ENCODE data around the gene BLOC1S2. TPM values are rescaled to one million over a fixed set of nuclear protein-coding genes. Genes with fewer than 3 reads are reported as not detected.

The BLOC1S2 gene
- total and polyA plus RNA-seq, 2 experiments from 2014 or later: 69.0 to 72.8 TPM

DNA sequence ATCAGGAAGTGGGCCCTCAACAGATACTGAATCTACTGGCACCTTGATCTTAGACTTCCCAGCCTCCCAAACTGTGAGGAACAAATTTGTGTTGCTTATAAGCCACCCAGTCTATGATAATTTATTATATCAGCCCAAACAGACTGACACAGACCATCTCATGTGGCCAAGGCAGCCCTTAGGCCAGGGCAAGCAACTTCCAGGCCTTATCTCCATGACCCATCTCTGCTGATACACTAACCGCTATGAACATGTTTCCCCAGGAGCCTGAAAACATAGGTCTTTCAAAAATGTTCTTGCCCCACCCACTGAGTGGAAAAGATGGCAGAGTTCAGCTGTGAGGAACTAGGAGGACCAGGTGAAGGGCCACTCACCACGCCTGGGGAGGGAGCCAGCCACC is 3.2 kb upstream of the BLOC1S2 start (continued):
- TF ChIP-seq, protein P1, sequence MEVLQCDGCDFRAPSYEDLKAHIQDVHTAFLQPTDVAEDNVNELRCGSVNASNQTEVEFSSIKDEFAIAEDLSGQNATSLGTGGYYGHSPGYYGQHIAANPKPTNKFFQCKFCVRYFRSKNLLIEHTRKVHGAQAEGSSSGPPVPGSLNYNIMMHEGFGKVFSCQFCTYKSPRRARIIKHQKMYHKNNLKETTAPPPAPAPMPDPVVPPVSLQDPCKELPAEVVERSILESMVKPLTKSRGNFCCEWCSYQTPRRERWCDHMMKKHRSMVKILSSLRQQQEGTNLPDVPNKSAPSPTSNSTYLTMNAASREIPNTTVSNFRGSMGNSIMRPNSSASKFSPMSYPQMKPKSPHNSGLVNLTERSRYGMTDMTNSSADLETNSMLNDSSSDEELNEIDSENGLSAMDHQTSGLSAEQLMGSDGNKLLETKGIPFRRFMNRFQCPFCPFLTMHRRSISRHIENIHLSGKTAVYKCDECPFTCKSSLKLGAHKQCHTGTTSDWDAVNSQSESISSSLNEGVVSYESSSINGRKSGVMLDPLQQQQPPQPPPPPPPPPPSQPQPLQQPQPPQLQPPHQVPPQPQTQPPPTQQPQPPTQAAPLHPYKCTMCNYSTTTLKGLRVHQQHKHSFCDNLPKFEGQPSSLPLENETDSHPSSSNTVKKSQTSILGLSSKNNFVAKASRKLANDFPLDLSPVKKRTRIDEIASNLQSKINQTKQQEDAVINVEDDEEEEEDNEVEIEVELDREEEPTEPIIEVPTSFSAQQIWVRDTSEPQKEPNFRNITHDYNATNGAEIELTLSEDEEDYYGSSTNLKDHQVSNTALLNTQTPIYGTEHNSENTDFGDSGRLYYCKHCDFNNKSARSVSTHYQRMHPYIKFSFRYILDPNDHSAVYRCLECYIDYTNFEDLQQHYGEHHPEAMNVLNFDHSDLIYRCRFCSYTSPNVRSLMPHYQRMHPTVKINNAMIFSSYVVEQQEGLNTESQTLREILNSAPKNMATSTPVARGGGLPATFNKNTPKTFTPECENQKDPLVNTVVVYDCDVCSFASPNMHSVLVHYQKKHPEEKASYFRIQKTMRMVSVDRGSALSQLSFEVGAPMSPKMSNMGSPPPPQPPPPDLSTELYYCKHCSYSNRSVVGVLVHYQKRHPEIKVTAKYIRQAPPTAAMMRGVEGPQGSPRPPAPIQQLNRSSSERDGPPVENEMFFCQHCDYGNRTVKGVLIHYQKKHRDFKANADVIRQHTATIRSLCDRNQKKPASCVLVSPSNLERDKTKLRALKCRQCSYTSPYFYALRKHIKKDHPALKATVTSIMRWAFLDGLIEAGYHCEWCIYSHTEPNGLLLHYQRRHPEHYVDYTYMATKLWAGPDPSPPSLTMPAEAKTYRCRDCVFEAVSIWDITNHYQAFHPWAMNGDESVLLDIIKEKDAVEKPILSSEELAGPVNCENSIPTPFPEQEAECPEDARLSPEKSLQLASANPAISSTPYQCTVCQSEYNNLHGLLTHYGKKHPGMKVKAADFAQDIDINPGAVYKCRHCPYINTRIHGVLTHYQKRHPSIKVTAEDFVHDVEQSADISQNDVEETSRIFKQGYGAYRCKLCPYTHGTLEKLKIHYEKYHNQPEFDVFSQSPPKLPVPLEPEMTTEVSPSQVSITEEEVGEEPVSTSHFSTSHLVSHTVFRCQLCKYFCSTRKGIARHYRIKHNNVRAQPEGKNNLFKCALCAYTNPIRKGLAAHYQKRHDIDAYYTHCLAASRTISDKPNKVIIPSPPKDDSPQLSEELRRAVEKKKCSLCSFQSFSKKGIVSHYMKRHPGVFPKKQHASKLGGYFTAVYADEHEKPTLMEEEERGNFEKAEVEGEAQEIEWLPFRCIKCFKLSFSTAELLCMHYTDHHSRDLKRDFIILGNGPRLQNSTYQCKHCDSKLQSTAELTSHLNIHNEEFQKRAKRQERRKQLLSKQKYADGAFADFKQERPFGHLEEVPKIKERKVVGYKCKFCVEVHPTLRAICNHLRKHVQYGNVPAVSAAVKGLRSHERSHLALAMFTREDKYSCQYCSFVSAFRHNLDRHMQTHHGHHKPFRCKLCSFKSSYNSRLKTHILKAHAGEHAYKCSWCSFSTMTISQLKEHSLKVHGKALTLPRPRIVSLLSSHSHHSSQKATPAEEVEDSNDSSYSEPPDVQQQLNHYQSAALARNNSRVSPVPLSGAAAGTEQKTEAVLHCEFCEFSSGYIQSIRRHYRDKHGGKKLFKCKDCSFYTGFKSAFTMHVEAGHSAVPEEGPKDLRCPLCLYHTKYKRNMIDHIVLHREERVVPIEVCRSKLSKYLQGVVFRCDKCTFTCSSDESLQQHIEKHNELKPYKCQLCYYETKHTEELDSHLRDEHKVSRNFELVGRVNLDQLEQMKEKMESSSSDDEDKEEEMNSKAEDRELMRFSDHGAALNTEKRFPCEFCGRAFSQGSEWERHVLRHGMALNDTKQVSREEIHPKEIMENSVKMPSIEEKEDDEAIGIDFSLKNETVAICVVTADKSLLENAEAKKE (CRISPR knock-in tag; IDR thresholded peaks at IDR 0.05): no peak
- TF ChIP-seq, protein P2, sequence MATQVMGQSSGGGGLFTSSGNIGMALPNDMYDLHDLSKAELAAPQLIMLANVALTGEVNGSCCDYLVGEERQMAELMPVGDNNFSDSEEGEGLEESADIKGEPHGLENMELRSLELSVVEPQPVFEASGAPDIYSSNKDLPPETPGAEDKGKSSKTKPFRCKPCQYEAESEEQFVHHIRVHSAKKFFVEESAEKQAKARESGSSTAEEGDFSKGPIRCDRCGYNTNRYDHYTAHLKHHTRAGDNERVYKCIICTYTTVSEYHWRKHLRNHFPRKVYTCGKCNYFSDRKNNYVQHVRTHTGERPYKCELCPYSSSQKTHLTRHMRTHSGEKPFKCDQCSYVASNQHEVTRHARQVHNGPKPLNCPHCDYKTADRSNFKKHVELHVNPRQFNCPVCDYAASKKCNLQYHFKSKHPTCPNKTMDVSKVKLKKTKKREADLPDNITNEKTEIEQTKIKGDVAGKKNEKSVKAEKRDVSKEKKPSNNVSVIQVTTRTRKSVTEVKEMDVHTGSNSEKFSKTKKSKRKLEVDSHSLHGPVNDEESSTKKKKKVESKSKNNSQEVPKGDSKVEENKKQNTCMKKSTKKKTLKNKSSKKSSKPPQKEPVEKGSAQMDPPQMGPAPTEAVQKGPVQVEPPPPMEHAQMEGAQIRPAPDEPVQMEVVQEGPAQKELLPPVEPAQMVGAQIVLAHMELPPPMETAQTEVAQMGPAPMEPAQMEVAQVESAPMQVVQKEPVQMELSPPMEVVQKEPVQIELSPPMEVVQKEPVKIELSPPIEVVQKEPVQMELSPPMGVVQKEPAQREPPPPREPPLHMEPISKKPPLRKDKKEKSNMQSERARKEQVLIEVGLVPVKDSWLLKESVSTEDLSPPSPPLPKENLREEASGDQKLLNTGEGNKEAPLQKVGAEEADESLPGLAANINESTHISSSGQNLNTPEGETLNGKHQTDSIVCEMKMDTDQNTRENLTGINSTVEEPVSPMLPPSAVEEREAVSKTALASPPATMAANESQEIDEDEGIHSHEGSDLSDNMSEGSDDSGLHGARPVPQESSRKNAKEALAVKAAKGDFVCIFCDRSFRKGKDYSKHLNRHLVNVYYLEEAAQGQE (IDR thresholded peaks at IDR 0.05; ENCODE audit: unreplicated experiment): no peak

DNA sequence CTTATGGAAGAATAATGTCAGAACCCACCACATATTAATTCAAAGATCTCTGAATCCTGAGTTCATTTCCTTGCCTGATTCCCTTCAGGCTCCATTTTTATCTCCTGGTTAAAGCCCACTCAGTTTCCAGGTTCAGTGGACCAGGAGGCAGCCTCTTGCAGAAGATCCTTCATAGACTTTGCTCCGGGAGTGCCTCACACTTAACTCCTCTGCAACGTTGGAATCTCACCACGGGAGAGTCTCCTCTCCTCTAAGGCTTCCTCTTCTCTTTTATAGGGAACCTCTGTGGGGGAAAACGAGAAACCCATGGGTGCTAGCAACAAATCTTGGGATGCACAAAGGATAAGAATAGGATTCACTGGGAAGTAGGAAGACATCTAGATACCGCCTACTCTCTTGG is 1.7 kb upstream of the BLOC1S2 start:
- H3K27ac ChIP-seq (ENCODE audit: low read depth): no peak overlapping the region
- no peak overlapping the region for H3K4me2 ChIP-seq
- H3K4me1 Mint-ChIP-seq: peaks cover 23% of the 10 kb centered on the region
- DNase-seq (ENCODE audit: low spot score) (no peak), ATAC-seq (no peak)
- H3K27me3 Mint-ChIP-seq (ENCODE audit: insufficient read depth, low read depth, poor library complexity): peaks cover 15% of the 10 kb centered on the region
- H3F3A ChIP-seq (replicated peaks; ENCODE audit: low read depth): 0 out of 2 replicates have a peak, but pooled peaks cover 5% of the 10 kb centered on the region
- no peaks in the 10 kb centered on the region; the same call in 2 of the 3 replicates for H3K9me3 Mint-ChIP-seq
- H3K9me2 ChIP-seq (ENCODE audit: insufficient read depth): no peaks in the 10 kb centered on the region
- H4K20me1 ChIP-seq (replicated peaks; ENCODE audit: insufficient read depth): no peaks in the 10 kb centered on the region; the same call in 1 of the 2 replicates
- H3K4me1 ChIP-seq (ENCODE audit: insufficient read depth): peaks cover 18% of the 10 kb centered on the region
- H3K4me3 Mint-ChIP-seq: no peak overlapping the region
- no peak overlapping the region for H2AFZ ChIP-seq
- no peaks in the 10 kb centered on the region for H3K27me3 ChIP-seq (ENCODE audit: insufficient read depth)
- H3K36me3 ChIP-seq (ENCODE audit: insufficient read depth): no peaks in the 10 kb centered on the region; the same call in 1 of the 2 replicates
- H3K4me3 ChIP-seq: no peak overlapping the region
- peaks cover 8% of the 10 kb centered on the region for H3K36me3 Mint-ChIP-seq (ENCODE audit: low read depth)
- peaks cover 29% of the 10 kb centered on the region for H3K79me2 ChIP-seq (replicated peaks; ENCODE audit: insufficient read depth)
- no peak for TF ChIP-seq ZNF114 (CRISPR knock-in tag; IDR thresholded peaks at IDR 0.05)
- no peak overlapping the region for H3K27ac Mint-ChIP-seq

All from GM23338 (cell line).